ENCODE data around the gene ITGA11. TPM values are rescaled to one million over a fixed set of nuclear protein-coding genes. Genes with fewer than 3 reads are reported as not detected.

Gene ITGA11
- total RNA-seq, 1 experiment from 2014 or later, result 0.70 TPM

DNA sequence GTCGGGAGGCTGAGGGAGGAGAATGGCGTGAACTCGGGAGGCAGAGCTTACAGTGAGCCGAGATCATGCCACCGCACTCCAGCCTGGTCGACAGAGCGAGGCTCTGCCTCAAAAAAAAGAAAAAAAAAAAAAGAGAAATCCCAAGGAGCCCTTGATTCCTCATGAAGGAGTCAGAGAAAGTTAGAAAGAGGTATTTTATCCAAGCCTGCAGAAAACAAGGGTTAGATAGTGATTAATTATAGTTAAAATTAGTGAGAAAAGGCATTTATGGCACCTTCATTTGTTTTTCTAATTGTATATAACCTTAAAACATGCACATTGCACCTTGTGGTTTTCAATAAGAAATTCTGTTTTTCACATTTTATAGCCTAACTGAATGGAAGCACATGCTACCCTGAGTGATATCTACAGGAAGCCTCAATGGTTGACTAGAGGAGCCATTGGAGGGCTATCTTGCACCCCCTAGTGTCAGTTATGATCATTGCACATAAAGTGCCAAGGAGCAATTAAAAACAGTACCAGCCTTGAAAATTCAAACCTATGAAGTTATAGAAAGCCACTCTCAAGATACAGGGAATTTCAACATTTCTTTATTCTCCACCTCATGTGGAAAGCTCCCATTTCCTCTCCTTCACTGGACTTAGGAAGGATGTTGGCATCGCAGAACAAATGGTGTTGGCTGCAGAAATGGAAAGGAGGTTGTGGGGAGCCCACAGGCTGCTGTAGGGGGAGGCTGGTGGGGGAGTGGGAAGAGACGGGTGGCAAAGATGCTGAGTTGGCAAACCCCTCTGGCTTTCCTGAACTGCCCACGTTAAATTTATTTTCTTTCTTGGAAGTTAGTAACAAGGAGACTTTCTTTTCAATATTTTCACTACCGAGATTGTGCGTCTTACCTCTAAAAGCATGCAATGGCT is 48.5 kb downstream of the ITGA11 start:
- H3F3A ChIP-seq (ENCODE audit: insufficient read depth, low read depth), result no peaks in the 10 kb centered on the region; the same call in 1 of the 2 replicates
- H2AFZ ChIP-seq, result no peak overlapping the region
- TF ChIP-seq EZH2 (IDR thresholded peaks at IDR 0.05; ENCODE audit: low read depth), result no peak
- TF ChIP-seq CTCF (conservative IDR thresholded peaks at IDR 0.05), result peak; percentile 75
- H3K79me2 ChIP-seq (ENCODE audit: low read depth), result no peaks in the 10 kb centered on the region
- BruUV-seq (replicated peaks), result no TSS peak
- H4K20me1 ChIP-seq (ENCODE audit: insufficient read depth), result no peaks in the 10 kb centered on the region
- H3K27ac ChIP-seq, result no peak overlapping the region
- H3K9me3 ChIP-seq (ENCODE audit: insufficient read depth, low read depth), result no peaks in the 10 kb centered on the region
- DNase-seq, result peak in 1 of 2 experiments; percentile 7
- H3K36me3 ChIP-seq (ENCODE audit: low read depth), result no peaks in the 10 kb centered on the region
- H3K4me3 ChIP-seq, result no peak overlapping the region
- 0 out of 2 replicates have a peak, but pooled peaks cover 4% of the 10 kb centered on the region for H3K4me1 ChIP-seq (replicated peaks; ENCODE audit: insufficient read depth)
- CTCF ChIA-PET, result no interaction called here
- POLR2A ChIA-PET (ENCODE audit: unreplicated experiment), result interaction anchor here (0.6 kb wide), 1 partner anchor 197 kb away, joined by 3 read pairs; no protein-coding TSS in a partner anchor
- H3K27me3 ChIP-seq (ENCODE audit: insufficient read depth, low read depth), result no peaks in the 10 kb centered on the region
- no peak overlapping the region for H3K4me2 ChIP-seq
- intact Hi-C loops (cut with micrococcal nuclease; ENCODE audit: unreplicated experiment), result loop anchor here (1.0 kb wide), 1 partner anchor 77 kb away; no protein-coding TSS in a partner anchor
- H3K9me2 ChIP-seq (ENCODE audit: insufficient read depth), result no peaks in the 10 kb centered on the region

- CTCF ChIA-PET, result no interaction called here
- H3K36me3 ChIP-seq (ENCODE audit: low read depth), result no peaks in the 10 kb centered on the region
- no peak overlapping the region for H3K4me3 ChIP-seq
- no peaks in the 10 kb centered on the region; the same call in 1 of the 2 replicates for H3F3A ChIP-seq (ENCODE audit: insufficient read depth, low read depth)
- POLR2A ChIA-PET (ENCODE audit: unreplicated experiment), result no interaction called here
- intact Hi-C loops (cut with micrococcal nuclease; ENCODE audit: unreplicated experiment), result loop anchor here (1.0 kb wide), 1 partner anchor 76 kb away; no protein-coding TSS in a partner anchor
- no peak overlapping the region for H3K27ac ChIP-seq
- H4K20me1 ChIP-seq (ENCODE audit: insufficient read depth), result no peaks in the 10 kb centered on the region
- H3K9me3 ChIP-seq (ENCODE audit: insufficient read depth, low read depth), result no peaks in the 10 kb centered on the region
- DNase-seq, result no peak
- BruUV-seq (replicated peaks), result no TSS peak
- no peaks in the 10 kb centered on the region for H3K9me2 ChIP-seq (ENCODE audit: insufficient read depth)
- 0 out of 2 replicates have a peak, but pooled peaks cover 4% of the 10 kb centered on the region for H3K4me1 ChIP-seq (replicated peaks; ENCODE audit: insufficient read depth)
- no peak for TF ChIP-seq EZH2 (IDR thresholded peaks at IDR 0.05; ENCODE audit: low read depth)
- no peak for TF ChIP-seq CTCF (conservative IDR thresholded peaks at IDR 0.05)
- H3K27me3 ChIP-seq (ENCODE audit: insufficient read depth, low read depth), result no peaks in the 10 kb centered on the region
- no peak overlapping the region for H3K4me2 ChIP-seq
- H2AFZ ChIP-seq, result no peak overlapping the region
- no peaks in the 10 kb centered on the region for H3K79me2 ChIP-seq (ENCODE audit: low read depth)
Measured at GRCh38 chr15:68382286-68383007, 49.5 kb downstream of the ITGA11 start.

DNA sequence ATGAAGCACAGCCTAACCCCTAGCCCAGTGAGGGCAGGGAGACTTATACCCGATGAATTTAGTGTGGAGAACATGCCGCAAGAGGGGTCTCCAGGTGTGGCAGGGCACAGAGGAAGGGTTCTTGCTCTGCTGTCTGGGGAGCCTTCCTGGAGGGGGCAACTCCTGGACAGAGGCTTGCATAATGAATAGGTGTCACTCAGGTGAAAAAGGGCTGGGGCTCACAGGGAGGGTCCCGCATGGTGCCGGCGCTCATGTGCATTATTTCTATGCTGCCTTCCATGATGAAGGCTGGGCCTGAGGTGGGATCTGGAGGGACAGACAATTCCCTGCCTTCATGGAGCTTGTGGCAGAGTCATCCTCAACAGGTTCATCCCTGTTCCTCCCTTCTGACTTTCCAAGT is 51.5 kb downstream of the ITGA11 start:
- BruUV-seq (replicated peaks), result no TSS peak
- intact Hi-C loops (cut with micrococcal nuclease; ENCODE audit: unreplicated experiment), result no loop called here

More for the DNA sequence above, 51.5 kb downstream of the ITGA11 start:
- no peaks in the 10 kb centered on the region for H3K9me2 ChIP-seq (ENCODE audit: insufficient read depth)
- H3K36me3 ChIP-seq (ENCODE audit: low read depth), result no peaks in the 10 kb centered on the region
- H3K4me3 ChIP-seq, result no peak overlapping the region
- H3F3A ChIP-seq (ENCODE audit: insufficient read depth, low read depth), result no peaks in the 10 kb centered on the region; the same call in 1 of the 2 replicates
- no peaks in the 10 kb centered on the region for H3K79me2 ChIP-seq (ENCODE audit: low read depth)
- ChIA-PET POLR2A (ENCODE audit: unreplicated experiment) (no interaction called here), CTCF (no interaction called here)
- H3K27me3 ChIP-seq (ENCODE audit: insufficient read depth, low read depth), result no peaks in the 10 kb centered on the region
- DNase-seq, result no peak
- 0 out of 2 replicates have a peak, but pooled peaks cover 4% of the 10 kb centered on the region for H3K4me1 ChIP-seq (replicated peaks; ENCODE audit: insufficient read depth)
- H3K4me2 ChIP-seq, result no peak overlapping the region
- H2AFZ ChIP-seq, result no peak overlapping the region
- no peaks in the 10 kb centered on the region for H3K9me3 ChIP-seq (ENCODE audit: insufficient read depth, low read depth)
- no peak overlapping the region for H3K27ac ChIP-seq
- H4K20me1 ChIP-seq (ENCODE audit: insufficient read depth), result no peaks in the 10 kb centered on the region
- TF ChIP-seq CTCF (conservative IDR thresholded peaks at IDR 0.05) (no peak), EZH2 (IDR thresholded peaks at IDR 0.05; ENCODE audit: low read depth) (no peak)

Data from PC-9 (cell line).